Activated B cell treated with CpG ODN at 0.5 μM for 24 hours (primary cell): ENCODE results near the gene E2F2. TPM values are rescaled to one million over a fixed set of nuclear protein-coding genes. Genes with fewer than 3 reads are reported as not detected.

ENCODE experiments used
- ATAC-seq: fragments of 200-7000 bp; cut with Tn5 transposase; one replicate; pipeline ENCODE4 v1.10.0; 2021; ENCODE audit warnings: low read depth, mild to moderate bottlenecking, moderate library complexity
- CTCF ChIA-PET: fragments of 350-600 bp; sonication (Branson Sonifier 250); formaldehyde crosslinking; loops from one replicate; lab custom pipeline; 2021; ENCODE audit warnings: antibody characterized with exemption; lab: Charles Lee
- POLR2A ChIA-PET: fragments of 350-600 bp; sonication (Branson Sonifier 250); formaldehyde crosslinking; loops from one replicate; lab custom pipeline; 2021; ENCODE audit warnings: antibody characterized with exemption; lab: Charles Lee
- DNase-seq: peaks from one replicate; pipeline ENCODE4 v3.0.0; 2022
- H3K27ac Mint-ChIP-seq: one replicate; pipeline ENCODE4 v1.8.0; 2020; ENCODE audit warnings: mixed read lengths
- H3K27me3 Mint-ChIP-seq: one replicate; pipeline ENCODE4 v1.8.0; 2021; ENCODE audit warnings: mixed read lengths
- H3K36me3 Mint-ChIP-seq: one replicate; pipeline ENCODE4 v1.8.0; 2021; ENCODE audit warnings: low read depth, mixed read lengths
- H3K4me1 Mint-ChIP-seq: one replicate; pipeline ENCODE4 v1.8.0; 2021; ENCODE audit warnings: mixed read lengths
- H3K4me3 Mint-ChIP-seq: one replicate; pipeline ENCODE4 v1.8.0; 2020; ENCODE audit warnings: mild to moderate bottlenecking, mixed read lengths
- H3K9me3 Mint-ChIP-seq: one replicate; pipeline ENCODE4 v1.8.0; 2020; ENCODE audit warnings: mixed read lengths
- CTCF ChIP-seq: fragments of 200-600 bp; IDR thresholded peaks from one replicate; pipeline ENCODE4 v1.8.0; 2022; ENCODE audit warnings: antibody characterized with exemption, mild to moderate bottlenecking
- intact Hi-C: fragments of 100-400 bp; cut with micrococcal nuclease; formaldehyde crosslinking; loops from one replicate; pipeline ENCODE4 v1.15.1; 2024
- total RNA-seq: library from RNA; stranded (reverse); gene quantifications from 2 replicates; pipeline ENCODE4 v1.2.3, GENCODE V29; 2022

The E2F2 gene
- total RNA-seq, 1 donor from 2014 or later, result 3.4 TPM

GRCh38 chr1:23567629-23567995 is 36.6 kb upstream of the E2F2 start:
- peak; percentile 22 for ATAC-seq
- no peaks in the 10 kb centered on the region for H3K27me3 Mint-ChIP-seq
- H3K36me3 Mint-ChIP-seq, result peaks cover 3% of the 10 kb centered on the region
- ChIA-PET CTCF (interaction anchor here (1.5 to 31.5 kb wide), 3 partner anchors 9 to 68 kb away, joined by 3 to 872 read pairs (median 19); no protein-coding TSS in a partner anchor), POLR2A (interaction anchor here (0.6 to 36.4 kb wide), 9 partner anchors 6 to 374 kb away, joined by 3 to 1151 read pairs (median 4); partner anchors contain the start of gene ID3)
- no peaks in the 10 kb centered on the region for H3K9me3 Mint-ChIP-seq
- DNase-seq, result no peak
- TF ChIP-seq CTCF, result no peak
- H3K4me3 Mint-ChIP-seq, result peak overlapping the region; percentile 82
- peaks cover 60% of the 10 kb centered on the region for H3K4me1 Mint-ChIP-seq
- intact Hi-C loops, result loop anchor here (1.0 kb wide), 1 partner anchor 10 kb away; no protein-coding TSS in a partner anchor
- H3K27ac Mint-ChIP-seq, result peak overlapping the region; percentile 83

- CTCF ChIA-PET, result interaction anchor here (0.9 to 31.5 kb wide), 4 partner anchors 10 to 69 kb away, joined by 3 to 872 read pairs (median 11); no protein-coding TSS in a partner anchor
- Mint-ChIP-seq H3K4me1 (peaks cover 69% of the 10 kb centered on the region), H3K9me3 (no peaks in the 10 kb centered on the region), H3K4me3 (peak overlapping the region; percentile 82), H3K27me3 (no peaks in the 10 kb centered on the region), H3K27ac (peak overlapping the region; percentile 83), H3K36me3 (peaks cover 3% of the 10 kb centered on the region)
- DNase-seq (no peak), ATAC-seq (no peak)
- no peak for TF ChIP-seq CTCF
- intact Hi-C loops, result no loop called here
- POLR2A ChIA-PET, result interaction anchor here (0.5 to 36.4 kb wide), 10 partner anchors 6 to 222 kb away, joined by 3 to 1151 read pairs (median 8); partner anchors contain the start of genes HNRNPR and ID3
These were observed 35.3 kb upstream of the E2F2 start for GRCh38 chr1:23566304-23566703.

GRCh38 chr1:23565776-23566175 is 34.7 kb upstream of the E2F2 start:
- no peaks in the 10 kb centered on the region for H3K27me3 Mint-ChIP-seq
- ATAC-seq (no peak), DNase-seq (no peak)
- no peak overlapping the region for H3K4me3 Mint-ChIP-seq
- peaks cover 3% of the 10 kb centered on the region for H3K36me3 Mint-ChIP-seq
- intact Hi-C loops, result no loop called here
- POLR2A ChIA-PET, result interaction anchor here (0.5 to 36.4 kb wide), 9 partner anchors 5 to 222 kb away, joined by 3 to 1151 read pairs (median 9); partner anchors contain the start of genes HNRNPR and ID3
- no peaks in the 10 kb centered on the region for H3K9me3 Mint-ChIP-seq
- CTCF ChIA-PET, result interaction anchor here (4.2 to 31.5 kb wide), 2 partner anchors 11 to 70 kb away, joined by 19 to 872 read pairs; no protein-coding TSS in a partner anchor
- H3K27ac Mint-ChIP-seq, result peak overlapping the region; percentile 83
- no peak for TF ChIP-seq CTCF
- H3K4me1 Mint-ChIP-seq, result peaks cover 73% of the 10 kb centered on the region

GRCh38 chr1:23564529-23565122 is 33.6 kb upstream of the E2F2 start:
- intact Hi-C loops, result no loop called here
- Mint-ChIP-seq H3K9me3 (no peaks in the 10 kb centered on the region), H3K27me3 (no peaks in the 10 kb centered on the region), H3K36me3 (peaks cover 3% of the 10 kb centered on the region), H3K27ac (peak overlapping the region; percentile 50), H3K4me1 (peaks cover 79% of the 10 kb centered on the region), H3K4me3 (no peak overlapping the region)
- TF ChIP-seq CTCF, result no peak
- ATAC-seq, result no peak
- POLR2A ChIA-PET, result interaction anchor here (0.6 to 36.4 kb wide), 7 partner anchors 4 to 128 kb away, joined by 7 to 1151 read pairs (median 10); partner anchors contain the start of gene ID3
- no peak for DNase-seq
- CTCF ChIA-PET, result interaction anchor here (1.1 to 31.5 kb wide), 4 partner anchors 12 to 71 kb away, joined by 3 to 872 read pairs (median 12); no protein-coding TSS in a partner anchor
